GM21447 (cell line): ENCODE data around the gene CAMKMT.

ENCODE experiments used
- ATAC-seq: cut with Tn5 transposase; IDR thresholded peaks from one replicate; pipeline ENCODE4 v1.9.1; 2021; ENCODE audit not compliant: unreplicated experiment

CAMKMT gene

GRCh38 chr2:44638649-44639048, 276.9 kb downstream of the CAMKMT start:
- ATAC-seq, result no peak

- ATAC-seq, result no peak
Observed at GRCh38 chr2:44639399-44639798, 277.7 kb downstream of the CAMKMT start.

DNA sequence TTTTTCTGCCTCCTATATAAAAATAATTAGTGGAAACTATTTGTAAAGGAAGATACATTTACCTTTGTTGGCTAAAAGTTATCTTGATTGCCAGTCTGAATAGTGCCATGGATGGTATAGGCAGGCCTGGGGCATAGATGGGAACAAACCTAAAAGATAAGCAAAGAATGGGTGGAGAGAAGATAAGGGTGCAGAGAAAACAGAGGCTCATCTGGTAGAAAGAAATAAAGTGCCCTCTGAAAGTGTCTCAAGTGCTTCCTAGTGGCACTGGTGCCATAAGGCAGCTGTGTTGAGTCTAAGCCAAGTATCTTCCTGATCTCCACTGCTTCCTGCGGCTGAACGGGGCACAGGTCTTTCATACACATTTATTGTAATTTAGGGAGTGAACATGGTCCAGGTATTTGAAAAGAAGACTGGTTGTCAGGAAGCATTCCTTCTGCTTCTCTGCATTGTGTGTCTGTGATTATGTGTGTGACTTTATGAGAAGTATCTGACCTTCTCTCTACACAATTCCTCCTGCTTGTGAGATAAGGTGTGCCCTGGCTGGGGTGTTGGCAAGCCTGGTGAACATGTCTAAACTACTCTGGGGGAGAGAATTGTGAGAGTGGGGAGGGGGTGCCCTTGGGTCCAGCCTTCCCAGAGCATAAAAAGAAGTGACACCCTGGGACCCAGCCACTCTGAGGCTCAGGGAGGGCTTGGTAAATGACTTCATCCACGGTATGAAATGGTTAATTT, 280.5 kb downstream of the CAMKMT start:
- ATAC-seq, result no peak

DNA sequence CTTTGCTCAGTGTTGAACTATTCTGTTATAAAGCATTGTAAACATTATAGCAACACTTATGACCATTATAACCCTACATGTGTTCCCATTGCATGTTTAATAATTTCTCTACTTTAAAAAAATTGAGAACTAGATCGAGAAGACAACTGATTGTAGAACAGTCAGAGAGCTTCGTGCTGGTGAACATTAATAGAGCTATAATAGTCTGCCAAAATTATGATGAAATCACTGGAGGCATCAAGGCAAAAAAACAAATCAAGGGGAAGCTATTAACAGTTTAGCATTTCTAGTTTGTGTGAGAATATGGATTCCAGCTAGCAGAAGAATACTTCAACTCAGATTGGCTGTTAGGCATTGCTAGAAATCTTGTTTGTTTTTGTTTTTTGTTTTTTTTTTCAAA, 284.2 kb downstream of the CAMKMT start:
- no peak for ATAC-seq

DNA sequence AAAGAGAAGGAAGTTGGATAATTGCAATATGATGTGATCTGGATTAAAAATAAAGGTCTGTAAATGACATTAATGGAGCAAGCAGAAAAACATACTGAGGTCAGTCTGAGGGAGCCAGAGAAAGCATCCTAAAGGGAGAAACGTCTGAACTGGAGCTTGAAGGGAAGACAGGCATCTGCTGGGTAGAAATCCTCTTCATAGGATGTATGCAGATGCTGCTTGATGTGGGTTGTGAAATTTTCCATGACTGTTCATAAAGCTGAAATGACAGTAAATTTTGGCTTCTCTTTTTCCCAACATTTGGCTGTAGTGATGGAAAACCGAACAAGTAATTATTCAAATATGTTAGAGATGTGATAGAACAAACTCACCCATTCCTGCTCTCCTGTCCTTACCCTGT, 287.6 kb downstream of the CAMKMT start:
- no peak for ATAC-seq

DNA sequence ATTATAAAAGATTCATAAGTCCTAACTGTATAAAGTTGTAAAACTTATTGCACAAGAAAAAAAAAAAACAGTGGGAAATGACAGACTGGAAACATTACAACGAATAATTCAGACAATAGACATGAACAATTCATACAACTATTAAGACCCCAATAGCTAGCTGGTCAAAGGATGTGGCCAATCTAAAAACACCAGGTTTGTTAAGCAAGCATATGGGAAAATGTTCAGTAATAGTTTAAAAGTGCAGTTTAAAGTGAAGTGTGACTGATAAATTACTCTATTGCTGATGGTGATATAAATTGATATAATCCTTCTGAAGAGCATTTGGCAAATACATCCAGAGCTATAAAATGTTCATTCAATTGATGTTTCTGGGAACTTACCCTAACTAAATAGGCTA, 289.0 kb downstream of the CAMKMT start:
- ATAC-seq, result no peak

GRCh38 chr2:44651974-44652373, 290.2 kb downstream of the CAMKMT start:
- no peak for ATAC-seq

DNA sequence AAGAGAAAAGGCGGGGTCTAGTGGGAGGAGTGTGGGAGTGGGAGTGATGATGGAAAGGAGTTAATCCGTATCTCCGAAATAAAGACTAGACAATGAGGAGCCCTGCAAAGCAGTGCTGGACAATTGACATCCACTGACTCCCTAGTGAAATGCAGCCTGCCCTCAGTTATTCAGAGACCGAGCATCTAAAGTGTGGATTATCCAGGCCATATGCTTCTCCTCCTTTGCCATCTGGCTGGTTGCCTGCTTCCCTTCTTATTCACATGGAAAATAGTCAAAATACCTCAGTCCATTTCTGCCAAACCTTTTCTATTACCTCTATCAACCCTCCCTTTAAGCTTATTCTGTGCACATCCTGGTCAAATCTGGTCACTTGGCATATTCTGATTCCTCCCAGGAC, 291.0 kb downstream of the CAMKMT start:
- ATAC-seq, result no peak

DNA sequence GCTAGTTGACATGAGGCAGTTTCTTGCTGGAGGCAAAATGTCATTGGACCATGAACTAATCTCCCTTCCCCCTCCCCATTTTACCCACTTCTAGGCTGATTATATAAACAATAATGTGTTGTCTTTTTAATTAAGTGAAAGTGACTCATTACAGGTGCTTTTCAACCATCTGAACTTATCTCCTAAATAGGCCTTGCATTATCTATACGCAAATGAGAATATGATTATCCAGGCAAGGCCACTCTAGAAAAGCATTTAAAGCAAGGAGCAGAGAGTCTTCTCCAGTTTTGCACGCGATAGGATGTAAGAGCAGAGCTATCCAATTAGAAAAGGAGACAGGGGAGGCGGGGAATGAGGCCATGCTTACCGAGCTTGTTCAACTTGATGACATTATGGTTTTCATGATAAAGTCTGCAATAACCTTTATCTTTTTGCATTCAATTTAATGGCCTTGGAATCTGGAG, 293.7 kb downstream of the CAMKMT start:
- ATAC-seq, result no peak

DNA sequence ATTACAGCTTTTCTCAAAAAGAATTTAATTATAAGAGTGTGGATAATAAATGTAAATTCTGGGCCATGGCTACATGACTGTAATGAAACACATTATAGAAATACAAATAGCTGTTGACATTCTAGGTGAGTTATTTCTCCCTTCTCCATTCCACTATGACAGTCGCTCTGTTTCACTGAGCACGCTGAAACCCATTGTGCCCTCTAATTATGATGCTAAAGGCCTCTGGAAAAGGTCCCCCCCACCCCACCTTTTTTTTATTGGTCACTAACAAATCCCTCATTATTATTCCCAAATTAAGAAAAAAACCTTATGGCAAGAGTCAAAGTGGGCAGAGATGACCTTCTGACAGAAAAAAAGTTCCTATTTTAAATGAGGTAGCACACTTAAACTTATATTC, 294.7 kb downstream of the CAMKMT start:
- ATAC-seq, result no peak

DNA sequence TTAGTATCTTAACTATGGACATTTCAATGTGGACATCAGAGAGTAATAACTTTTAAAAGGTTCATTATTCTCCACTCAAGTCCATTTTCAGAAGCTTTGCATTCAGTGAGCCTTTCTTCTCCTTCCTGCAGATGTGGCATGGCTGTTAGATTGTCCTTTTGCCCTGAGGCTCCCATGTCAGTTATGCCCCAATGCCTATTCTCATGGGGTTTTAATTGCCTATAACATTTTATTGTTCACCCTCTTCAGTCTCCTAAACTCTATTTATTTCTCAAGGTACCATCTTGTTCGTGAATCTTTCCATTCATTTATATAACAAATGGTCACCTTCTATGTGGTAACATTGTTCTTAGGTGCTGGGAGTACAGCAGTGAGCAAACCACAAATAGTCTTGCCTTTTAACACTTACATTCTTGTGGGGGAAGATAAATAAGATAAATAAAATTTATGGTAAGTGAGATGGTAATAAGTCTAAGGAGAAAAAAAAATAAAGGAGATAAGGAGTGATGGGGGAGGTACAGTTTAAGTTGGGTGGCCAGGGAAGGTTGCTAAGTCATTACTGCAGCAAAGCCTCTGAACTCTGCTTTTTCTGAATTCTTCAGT, 301.8 kb downstream of the CAMKMT start:
- no peak for ATAC-seq

DNA sequence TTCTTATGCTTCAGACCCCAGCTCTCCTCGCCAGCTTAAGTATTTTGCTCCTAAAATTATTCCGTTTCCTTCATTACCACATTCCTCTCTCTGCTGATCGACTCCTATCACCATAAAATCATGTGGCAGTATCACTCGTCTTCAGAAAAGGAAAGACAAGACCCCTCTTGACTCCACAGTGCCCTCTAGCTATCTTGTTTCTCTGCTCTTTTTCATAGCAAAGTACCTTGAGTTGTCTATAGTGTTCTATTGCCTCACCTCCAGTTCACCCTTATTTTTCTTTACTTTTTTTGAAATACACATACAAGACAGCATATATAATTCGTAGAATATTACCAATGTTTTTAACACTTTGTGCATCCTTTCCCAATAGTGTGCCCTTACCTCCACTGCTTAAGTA, 306.6 kb downstream of the CAMKMT start:
- ATAC-seq, result no peak

- ATAC-seq, result no peak
Observed at GRCh38 chr2:44671276-44671675, 309.5 kb downstream of the CAMKMT start.

DNA sequence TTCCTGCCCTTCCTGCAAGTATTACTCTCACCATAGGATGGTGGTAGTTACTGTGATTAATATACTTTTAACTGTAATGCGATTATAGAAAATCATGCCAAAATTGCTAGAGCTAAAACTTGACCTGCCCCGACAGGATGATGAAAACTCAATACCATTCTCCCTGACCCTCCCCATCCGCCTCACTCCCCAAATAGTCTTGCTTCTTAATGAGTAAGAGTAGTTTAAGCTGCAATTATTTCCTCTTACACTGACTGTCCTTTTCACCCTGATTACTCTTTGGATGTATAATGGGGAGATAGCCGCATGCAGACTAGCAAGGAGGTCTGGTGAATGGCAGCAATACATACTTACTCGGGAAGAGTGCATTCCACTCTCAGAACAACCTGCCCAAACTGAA, 310.2 kb downstream of the CAMKMT start:
- ATAC-seq, result no peak

GRCh38 chr2:44672431-44672830, 310.7 kb downstream of the CAMKMT start:
- no peak for ATAC-seq

GRCh38 chr2:44674473-44675284, 312.9 kb downstream of the CAMKMT start:
- no peak for ATAC-seq

DNA sequence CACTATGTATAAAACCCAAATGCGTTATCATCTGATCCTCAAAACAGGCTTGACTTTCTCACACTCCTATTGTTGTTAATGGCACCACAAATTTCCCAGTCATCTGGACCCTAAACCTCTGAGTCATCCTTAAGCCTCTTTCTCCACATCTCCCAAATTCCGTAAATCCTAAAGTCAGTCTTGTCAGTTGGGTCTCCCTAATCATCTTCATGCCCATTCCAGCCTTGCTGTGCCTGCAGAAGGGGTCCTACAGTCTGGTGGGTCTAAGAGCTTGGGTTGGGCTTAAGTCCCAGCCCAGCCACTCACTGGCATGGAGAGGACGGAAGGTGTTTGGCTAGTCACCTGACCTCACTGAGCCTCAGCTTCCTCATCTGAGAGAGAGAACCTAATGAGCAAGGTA, 314.6 kb downstream of the CAMKMT start:
- ATAC-seq, result no peak

- ATAC-seq, result no peak
Observed at GRCh38 chr2:44679584-44679983, 317.8 kb downstream of the CAMKMT start.

GRCh38 chr2:44679990-44680389, 318.2 kb downstream of the CAMKMT start:
- ATAC-seq, result no peak

DNA sequence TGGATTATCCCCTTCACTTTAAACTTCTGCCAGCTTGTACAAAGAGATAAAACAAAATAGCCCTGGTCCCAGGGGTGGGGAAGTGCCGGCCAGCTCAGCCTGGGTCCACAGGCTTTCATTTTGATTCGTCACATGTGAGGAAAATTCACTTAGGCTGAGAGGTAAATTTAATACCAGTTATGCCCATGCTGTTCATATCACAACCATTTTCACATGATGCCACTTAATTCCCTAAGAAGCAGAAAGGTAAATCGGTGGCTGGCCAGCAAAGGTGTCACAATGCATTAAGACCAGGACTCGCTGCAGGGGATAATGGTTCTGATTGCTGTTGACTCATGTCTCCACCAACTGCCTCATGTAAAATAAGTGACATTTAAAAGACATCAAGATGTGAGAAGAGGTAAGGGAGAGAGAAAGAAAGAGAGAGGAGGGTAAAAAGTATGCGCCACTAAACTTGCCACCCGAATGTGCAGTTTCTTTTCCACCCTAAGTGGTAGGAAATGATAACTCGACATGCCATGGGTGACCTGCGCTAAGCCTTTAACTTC, 318.8 kb downstream of the CAMKMT start:
- ATAC-seq, result no peak

DNA sequence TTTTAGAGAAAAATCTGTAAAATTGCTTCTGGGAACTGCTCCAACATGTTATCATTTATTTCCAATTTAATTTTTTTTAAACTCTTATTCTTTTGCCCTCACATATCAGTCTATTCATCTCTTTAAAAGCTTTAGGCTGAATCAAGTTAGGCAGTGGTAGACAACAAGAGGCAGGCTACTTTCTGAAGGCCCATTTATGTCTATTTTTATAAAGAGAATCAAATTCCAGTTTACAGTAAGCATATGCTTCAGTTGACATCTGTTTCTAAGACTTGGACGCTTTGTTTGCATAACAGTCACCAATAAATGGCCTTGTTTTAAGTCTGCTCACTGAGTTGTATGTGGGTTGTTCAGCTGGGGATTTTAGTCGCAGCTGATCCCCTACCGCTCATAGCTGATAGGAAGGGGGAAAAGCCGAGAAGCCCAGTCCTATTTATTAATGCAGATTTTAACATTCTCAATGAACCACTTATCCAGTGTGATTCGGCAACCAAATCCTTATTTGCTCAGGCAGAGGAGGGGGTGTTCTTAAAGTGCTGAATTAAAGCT, 319.3 kb downstream of the CAMKMT start:
- no peak for ATAC-seq
